HG02973 (cell line): ENCODE results near the gene PHACTR3.

Experiments used
- ATAC-seq: cut with Tn5 transposase; IDR thresholded peaks from one replicate; pipeline ENCODE4 v1.9.1; 2021; ENCODE audit warnings: moderate library complexity; ENCODE audit not compliant: unreplicated experiment

PHACTR3 gene

GRCh38 chr20:59810449-59811187 is 206.3 kb downstream of the PHACTR3 start:
- ATAC-seq, result no peak

- no peak for ATAC-seq
These were observed 207.4 kb downstream of the PHACTR3 start for GRCh38 chr20:59811681-59812171.

GRCh38 chr20:59812286-59813125 is 208.2 kb downstream of the PHACTR3 start:
- ATAC-seq, result no peak

GRCh38 chr20:59813126-59813947 is 209.0 kb downstream of the PHACTR3 start:
- ATAC-seq, result no peak

GRCh38 chr20:59813948-59814839 is 209.9 kb downstream of the PHACTR3 start:
- ATAC-seq, result no peak

GRCh38 chr20:59814840-59815340 is 210.6 kb downstream of the PHACTR3 start:
- ATAC-seq, result no peak

- no peak for ATAC-seq
These were observed 211.9 kb downstream of the PHACTR3 start for GRCh38 chr20:59816146-59816738.

GRCh38 chr20:59817406-59817805 is 213.1 kb downstream of the PHACTR3 start:
- no peak for ATAC-seq

GRCh38 chr20:59817846-59818615 is 213.7 kb downstream of the PHACTR3 start:
- no peak for ATAC-seq

- ATAC-seq, result no peak
These were observed 214.6 kb downstream of the PHACTR3 start for GRCh38 chr20:59818911-59819310.

- ATAC-seq, result no peak
These were observed 215.3 kb downstream of the PHACTR3 start for GRCh38 chr20:59819496-59820203.

- no peak for ATAC-seq
These were observed 216.1 kb downstream of the PHACTR3 start for GRCh38 chr20:59820204-59821041.

GRCh38 chr20:59821201-59821600 is 216.9 kb downstream of the PHACTR3 start:
- no peak for ATAC-seq

GRCh38 chr20:59821788-59822187 is 217.4 kb downstream of the PHACTR3 start:
- ATAC-seq, result no peak

- ATAC-seq, result no peak
These were observed 218.1 kb downstream of the PHACTR3 start for GRCh38 chr20:59822291-59823029.

- no peak for ATAC-seq
These were observed 218.7 kb downstream of the PHACTR3 start for GRCh38 chr20:59823030-59823423.
